ENCODE measurements around the gene PHF21B. TPM values are rescaled to one million over a fixed set of nuclear protein-coding genes. Genes with fewer than 3 reads are reported as not detected.

The PHF21B gene
- total RNA-seq, 2 experiments from 2014 or later, result not detected

DNA sequence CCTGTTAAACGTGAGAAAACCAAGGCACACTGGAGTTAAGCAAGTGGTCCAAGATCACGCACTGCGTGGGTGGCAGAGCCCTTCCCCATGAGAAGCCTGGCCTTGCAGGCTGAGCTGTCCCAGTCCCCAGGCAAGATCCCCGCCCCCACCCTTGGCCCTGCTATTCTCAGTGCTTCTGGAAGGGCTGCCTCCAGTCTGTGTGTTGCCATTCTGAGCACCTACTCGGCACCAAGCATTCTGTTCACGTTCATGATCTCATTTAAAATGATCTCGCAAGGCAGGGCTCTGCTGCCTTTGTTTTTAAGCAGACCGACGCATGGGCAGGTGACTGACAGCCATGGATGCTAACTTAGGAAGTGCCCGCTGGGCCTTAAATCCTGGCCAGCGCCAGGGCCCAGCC is 62.8 kb downstream of the PHF21B start:
- H3K9me3 Mint-ChIP-seq, result no peaks in the 10 kb centered on the region
- no peak for DNase-seq
- H3K4me3 Mint-ChIP-seq, result no peak overlapping the region
- no peaks in the 10 kb centered on the region for H3K36me3 Mint-ChIP-seq (ENCODE audit: low read depth)
- intact Hi-C loops (cut with micrococcal nuclease), result no loop called here
- no peaks in the 10 kb centered on the region for H3K27me3 Mint-ChIP-seq (ENCODE audit: low read depth)
- no peak overlapping the region for H3K27ac Mint-ChIP-seq
- H3K4me1 Mint-ChIP-seq (ENCODE audit: low read depth), result no peaks in the 10 kb centered on the region
- CTCF ChIA-PET, result no interaction called here

DNA sequence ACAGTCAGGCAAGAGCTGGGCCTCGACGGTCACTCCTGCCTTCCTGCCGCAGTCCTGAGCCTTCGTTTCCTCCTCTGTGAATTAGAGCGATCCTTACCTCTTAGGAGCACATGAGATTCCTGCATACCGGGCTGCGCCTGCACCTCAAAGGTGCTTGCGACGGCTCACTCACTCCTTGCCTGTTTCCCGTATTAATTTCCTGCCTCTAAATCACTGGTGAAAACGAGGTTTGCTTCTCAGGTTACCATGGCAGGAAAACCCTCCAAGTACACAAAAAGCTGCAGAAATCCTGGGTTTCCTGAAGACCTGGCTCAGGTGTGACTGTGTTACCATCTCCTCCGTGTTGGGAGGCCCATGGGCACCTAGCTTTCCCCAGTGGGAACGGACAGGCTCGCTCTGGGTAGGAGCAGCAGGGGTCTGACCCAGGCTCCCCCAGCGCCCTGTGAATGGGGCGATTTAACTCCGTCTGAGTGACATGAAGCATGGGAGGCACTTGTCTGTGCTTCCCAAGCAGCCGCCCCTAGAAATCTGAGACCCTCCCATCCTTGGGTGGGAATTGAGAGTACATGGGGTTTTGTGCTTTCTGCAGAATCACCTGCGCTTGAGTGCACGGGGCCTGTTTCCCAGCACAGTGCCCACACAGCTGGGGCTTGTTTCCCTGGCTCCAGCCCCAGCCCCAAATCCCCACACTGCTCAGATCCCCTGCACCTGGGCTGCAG is 64.8 kb downstream of the PHF21B start:
- H3K27ac Mint-ChIP-seq, result no peak overlapping the region
- no peaks in the 10 kb centered on the region for H3K9me3 Mint-ChIP-seq
- intact Hi-C loops (cut with micrococcal nuclease), result no loop called here
- CTCF ChIA-PET, result no interaction called here
- no peak for DNase-seq
- H3K36me3 Mint-ChIP-seq (ENCODE audit: low read depth), result no peaks in the 10 kb centered on the region
- no peaks in the 10 kb centered on the region for H3K27me3 Mint-ChIP-seq (ENCODE audit: low read depth)
- H3K4me1 Mint-ChIP-seq (ENCODE audit: low read depth), result no peaks in the 10 kb centered on the region
- no peak overlapping the region for H3K4me3 Mint-ChIP-seq

DNA sequence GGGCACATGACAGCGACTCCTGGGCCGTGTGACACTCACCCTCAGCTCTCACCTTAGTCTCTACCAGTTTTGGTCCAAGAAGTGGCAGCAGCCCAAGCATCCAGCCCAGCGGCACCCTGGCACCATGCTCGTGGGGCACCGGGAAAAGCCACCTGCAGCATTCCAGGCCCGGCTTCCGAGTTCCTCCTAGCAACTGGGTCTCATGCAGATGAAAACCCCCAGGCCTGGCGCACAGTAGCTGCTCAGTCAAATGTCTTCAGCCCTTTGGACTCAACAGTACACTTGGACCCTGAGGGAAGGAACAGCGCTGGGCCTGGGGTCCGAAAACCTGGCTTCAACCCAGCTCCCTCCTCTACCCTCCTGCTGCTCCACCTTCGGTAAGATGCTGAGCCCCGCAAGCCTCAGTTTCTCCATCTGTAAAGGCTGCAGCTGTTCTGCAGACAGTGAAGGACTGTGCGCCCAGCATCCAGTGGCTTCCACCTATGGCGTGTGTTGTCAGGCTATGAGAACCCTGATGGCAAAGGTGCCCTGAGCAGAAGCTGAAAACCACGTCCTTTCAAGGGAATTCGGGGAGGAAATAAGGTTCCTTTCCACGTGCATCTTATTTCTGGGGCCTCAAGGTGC is 66.0 kb downstream of the PHF21B start:
- Mint-ChIP-seq H3K27ac (no peak overlapping the region), H3K27me3 (ENCODE audit: low read depth) (peaks cover 2% of the 10 kb centered on the region), H3K4me1 (ENCODE audit: low read depth) (no peaks in the 10 kb centered on the region), H3K9me3 (no peaks in the 10 kb centered on the region), H3K36me3 (ENCODE audit: low read depth) (no peaks in the 10 kb centered on the region), H3K4me3 (no peak overlapping the region)
- DNase-seq, result no peak
- intact Hi-C loops (cut with micrococcal nuclease), result no loop called here
- CTCF ChIA-PET, result no interaction called here

DNA sequence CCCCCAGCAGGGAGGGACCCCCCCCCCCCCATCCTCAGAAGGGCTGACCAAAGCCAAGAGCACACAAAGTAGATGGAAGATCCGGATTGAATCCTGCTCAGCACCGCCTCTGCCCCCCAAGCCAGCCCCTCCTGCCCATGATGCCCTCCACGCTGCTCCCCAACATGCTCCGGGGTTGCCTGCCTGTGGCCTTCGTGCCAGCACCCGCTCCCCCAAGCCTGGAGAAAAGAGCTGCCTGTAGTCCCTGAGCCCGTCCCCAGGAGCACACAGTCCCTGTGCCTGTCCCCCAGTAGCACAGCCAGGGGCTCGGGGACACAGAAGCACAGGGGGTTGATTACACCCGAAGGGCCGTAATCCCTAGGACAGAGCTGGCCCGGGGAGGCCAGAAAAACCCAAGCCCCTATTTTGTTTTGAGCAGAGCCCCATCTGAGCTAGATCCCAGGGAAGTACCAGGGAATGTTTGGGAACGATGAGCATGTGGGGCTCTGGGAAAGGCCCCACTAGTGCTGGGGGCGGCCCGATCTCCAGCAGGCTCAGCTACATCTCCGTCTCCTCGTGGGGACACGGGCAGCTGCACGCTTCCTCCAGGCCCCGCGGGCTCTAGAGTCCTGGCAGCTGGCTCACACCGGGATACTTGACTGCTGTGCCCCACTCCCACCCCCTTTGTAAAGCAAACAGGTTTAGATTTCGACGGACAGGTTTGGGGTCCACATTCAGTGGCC is 66.7 kb downstream of the PHF21B start:
- no peaks in the 10 kb centered on the region for H3K9me3 Mint-ChIP-seq
- H3K27ac Mint-ChIP-seq, result no peak overlapping the region
- H3K27me3 Mint-ChIP-seq (ENCODE audit: low read depth), result peaks cover 2% of the 10 kb centered on the region
- CTCF ChIA-PET, result no interaction called here
- intact Hi-C loops (cut with micrococcal nuclease), result no loop called here
- no peaks in the 10 kb centered on the region for H3K4me1 Mint-ChIP-seq (ENCODE audit: low read depth)
- H3K36me3 Mint-ChIP-seq (ENCODE audit: low read depth), result no peaks in the 10 kb centered on the region
- H3K4me3 Mint-ChIP-seq, result no peak overlapping the region
- no peak for DNase-seq

DNA sequence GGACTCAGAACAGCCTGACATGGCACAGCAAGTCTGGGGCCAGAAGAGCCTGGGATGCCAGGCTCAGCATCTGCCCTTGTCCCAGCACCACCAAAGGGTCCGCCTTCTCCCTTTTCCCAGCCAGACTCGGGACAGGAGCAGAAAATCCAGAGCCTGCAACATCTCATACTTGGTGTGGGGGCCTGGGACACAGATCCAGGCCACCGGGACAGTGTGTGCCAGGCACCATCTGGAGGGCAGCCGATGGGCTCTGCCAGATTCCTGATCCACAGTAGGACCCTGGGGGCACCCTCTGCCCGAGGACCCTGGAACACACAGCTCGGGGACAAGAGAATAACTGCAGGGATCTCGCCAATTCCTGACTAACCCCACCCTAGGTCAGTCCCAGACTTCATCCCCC is 67.7 kb downstream of the PHF21B start:
- CTCF ChIA-PET, result no interaction called here
- no peaks in the 10 kb centered on the region for H3K9me3 Mint-ChIP-seq
- H3K36me3 Mint-ChIP-seq (ENCODE audit: low read depth), result no peaks in the 10 kb centered on the region
- H3K4me3 Mint-ChIP-seq, result no peak overlapping the region
- H3K27me3 Mint-ChIP-seq (ENCODE audit: low read depth), result peaks cover 2% of the 10 kb centered on the region
- no peak for DNase-seq
- intact Hi-C loops (cut with micrococcal nuclease), result no loop called here
- H3K4me1 Mint-ChIP-seq (ENCODE audit: low read depth), result no peaks in the 10 kb centered on the region
- H3K27ac Mint-ChIP-seq, result no peak overlapping the region

DNA sequence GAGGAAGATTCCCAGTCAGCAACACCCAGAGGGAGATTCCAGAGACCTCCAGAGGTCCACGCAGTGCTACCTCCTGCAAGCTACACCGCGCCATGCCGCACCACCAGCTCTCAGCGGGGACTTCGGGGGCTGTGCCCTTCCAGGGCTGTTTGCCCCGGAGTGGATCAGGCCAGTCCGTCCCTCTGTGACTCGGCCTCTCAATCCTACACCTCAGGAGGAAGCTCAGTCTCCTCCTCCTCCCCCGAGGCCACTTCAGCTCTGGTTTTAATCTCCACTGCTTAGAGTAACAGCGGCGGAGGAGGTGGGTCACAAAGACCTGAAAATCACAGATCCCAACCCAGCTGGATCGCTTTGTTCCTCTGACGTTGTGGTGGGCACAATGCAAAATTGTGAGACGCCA is 68.6 kb downstream of the PHF21B start:
- H3K27me3 Mint-ChIP-seq (ENCODE audit: low read depth), result peaks cover 2% of the 10 kb centered on the region
- CTCF ChIA-PET, result no interaction called here
- no peaks in the 10 kb centered on the region for H3K36me3 Mint-ChIP-seq (ENCODE audit: low read depth)
- no peak overlapping the region for H3K4me3 Mint-ChIP-seq
- intact Hi-C loops (cut with micrococcal nuclease), result no loop called here
- no peaks in the 10 kb centered on the region for H3K4me1 Mint-ChIP-seq (ENCODE audit: low read depth)
- H3K27ac Mint-ChIP-seq, result no peak overlapping the region
- no peak for DNase-seq
- no peaks in the 10 kb centered on the region for H3K9me3 Mint-ChIP-seq

DNA sequence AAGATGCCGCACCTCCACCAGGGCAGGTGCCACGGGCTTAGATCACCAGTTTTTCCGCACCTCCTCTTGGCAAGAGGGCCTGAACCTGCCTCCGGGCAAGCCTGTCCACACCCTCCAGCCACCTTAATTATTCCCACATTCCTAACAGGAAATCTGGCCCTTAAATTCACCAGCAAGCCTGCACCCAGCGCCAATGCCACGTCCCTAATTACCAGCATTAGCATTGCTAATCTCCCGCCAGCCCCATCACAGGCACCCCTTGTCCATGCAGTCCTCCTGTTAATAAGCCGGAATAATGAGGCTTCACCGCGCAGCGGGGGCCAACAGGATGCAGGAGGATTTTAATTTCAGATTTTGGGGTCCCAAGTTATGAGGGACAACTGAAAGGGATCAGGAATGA is 69.7 kb downstream of the PHF21B start:
- no peak overlapping the region for H3K27ac Mint-ChIP-seq
- CTCF ChIA-PET, result no interaction called here
- H3K9me3 Mint-ChIP-seq, result no peaks in the 10 kb centered on the region
- no peaks in the 10 kb centered on the region for H3K4me1 Mint-ChIP-seq (ENCODE audit: low read depth)
- peaks cover 2% of the 10 kb centered on the region for H3K27me3 Mint-ChIP-seq (ENCODE audit: low read depth)
- intact Hi-C loops (cut with micrococcal nuclease), result no loop called here
- DNase-seq, result no peak
- no peaks in the 10 kb centered on the region for H3K36me3 Mint-ChIP-seq (ENCODE audit: low read depth)
- H3K4me3 Mint-ChIP-seq, result no peak overlapping the region

DNA sequence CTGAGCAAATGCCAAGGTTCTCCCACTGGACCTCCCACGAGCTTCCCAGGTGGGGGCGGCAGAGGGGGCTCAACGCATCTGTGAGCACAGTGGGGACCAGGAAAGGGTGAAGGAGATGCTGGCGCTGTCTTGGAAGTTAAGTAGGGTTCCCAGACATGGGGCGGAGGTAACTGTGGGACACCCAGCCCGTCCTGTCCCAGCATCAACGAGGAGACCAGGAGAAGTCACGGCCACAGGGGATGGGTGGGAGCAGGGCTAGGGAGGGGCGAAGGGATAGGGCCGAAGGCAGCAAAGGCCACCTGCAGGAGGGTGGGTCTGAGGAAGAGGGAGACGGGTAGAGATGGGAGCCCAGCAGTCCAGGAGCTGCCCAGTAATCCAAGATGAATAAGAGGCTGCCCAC is 70.4 kb downstream of the PHF21B start:
- no peaks in the 10 kb centered on the region for H3K36me3 Mint-ChIP-seq (ENCODE audit: low read depth)

DNA sequence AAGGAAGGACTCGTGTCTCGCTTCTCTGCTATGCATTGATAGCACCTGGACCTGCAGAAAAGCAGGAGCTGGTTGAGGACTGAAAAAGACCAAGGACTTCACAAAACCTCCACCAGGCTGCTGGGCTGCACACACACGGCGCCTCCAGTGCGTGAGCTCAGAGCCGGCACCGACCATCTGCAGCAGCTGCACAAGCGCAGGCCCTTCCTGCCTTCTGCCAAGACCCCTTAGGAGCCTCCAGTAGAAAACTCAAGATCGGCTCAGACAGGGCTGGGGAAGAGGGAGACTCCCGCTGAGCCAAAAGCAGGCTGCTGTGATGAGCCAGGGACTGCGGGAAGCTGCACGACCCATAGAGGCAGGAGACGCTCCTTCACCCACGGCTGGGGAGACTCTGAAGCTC is 70.9 kb downstream of the PHF21B start:
- Mint-ChIP-seq H3K36me3 (ENCODE audit: low read depth) (no peaks in the 10 kb centered on the region), H3K27me3 (ENCODE audit: low read depth) (peaks cover 2% of the 10 kb centered on the region), H3K4me1 (ENCODE audit: low read depth) (no peaks in the 10 kb centered on the region), H3K9me3 (no peaks in the 10 kb centered on the region), H3K4me3 (no peak overlapping the region), H3K27ac (no peak overlapping the region)
- CTCF ChIA-PET, result no interaction called here
- DNase-seq, result no peak
- intact Hi-C loops (cut with micrococcal nuclease), result no loop called here

More for the DNA sequence above, 70.4 kb downstream of the PHF21B start:
- Mint-ChIP-seq H3K27me3 (ENCODE audit: low read depth) (peaks cover 2% of the 10 kb centered on the region), H3K4me3 (no peak overlapping the region), H3K9me3 (no peaks in the 10 kb centered on the region), H3K27ac (no peak overlapping the region), H3K4me1 (ENCODE audit: low read depth) (no peaks in the 10 kb centered on the region)
- DNase-seq, result no peak
- intact Hi-C loops (cut with micrococcal nuclease), result no loop called here
- CTCF ChIA-PET, result no interaction called here

DNA sequence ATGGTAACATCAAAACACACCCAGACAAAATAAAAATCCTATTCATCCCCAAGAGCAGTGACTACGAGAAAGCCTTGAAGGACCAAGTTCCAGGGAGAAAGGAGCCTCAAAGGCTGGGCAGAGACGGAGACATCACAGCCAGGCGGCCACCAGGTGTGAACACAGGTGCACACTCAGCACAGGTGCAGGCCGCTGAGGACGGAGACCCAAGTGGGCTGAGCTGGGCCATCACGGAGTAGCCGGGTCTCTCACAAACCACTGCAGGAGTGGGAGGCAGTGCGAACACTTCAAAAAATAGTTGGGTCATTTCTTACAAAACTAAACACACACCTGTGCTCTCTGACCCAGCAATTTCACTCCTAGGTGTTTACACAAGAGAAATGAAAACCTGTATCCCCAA is 72.6 kb downstream of the PHF21B start:
- no peaks in the 10 kb centered on the region for H3K4me1 Mint-ChIP-seq (ENCODE audit: low read depth)
- DNase-seq, result no peak
- H3K9me3 Mint-ChIP-seq, result no peaks in the 10 kb centered on the region
- CTCF ChIA-PET, result no interaction called here
- H3K27me3 Mint-ChIP-seq (ENCODE audit: low read depth), result peaks cover 2% of the 10 kb centered on the region
- no peaks in the 10 kb centered on the region for H3K36me3 Mint-ChIP-seq (ENCODE audit: low read depth)
- H3K4me3 Mint-ChIP-seq, result no peak overlapping the region
- intact Hi-C loops (cut with micrococcal nuclease), result no loop called here
- H3K27ac Mint-ChIP-seq, result no peak overlapping the region

DNA sequence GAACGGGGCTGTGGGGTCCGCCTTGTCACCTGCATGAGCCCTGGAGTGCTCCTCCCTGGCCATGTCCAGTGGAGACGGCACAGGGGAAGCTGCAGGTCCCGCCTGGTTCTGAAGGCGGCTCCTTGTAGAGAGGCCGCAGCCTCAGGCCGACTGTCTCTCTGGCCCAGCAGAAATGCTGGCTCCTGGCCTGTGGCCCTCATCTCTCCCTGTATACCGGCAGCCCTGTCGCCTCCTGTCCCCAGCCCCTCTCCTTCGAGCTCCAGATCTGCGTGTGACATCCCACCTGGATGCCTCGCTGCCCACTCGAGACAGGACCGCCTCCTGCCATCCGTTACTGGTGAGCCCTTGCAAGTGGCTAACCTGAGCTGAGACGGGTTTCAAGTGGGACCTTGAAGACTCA is 73.6 kb downstream of the PHF21B start:
- H3K27ac Mint-ChIP-seq, result no peak overlapping the region
- H3K27me3 Mint-ChIP-seq (ENCODE audit: low read depth), result peaks cover 2% of the 10 kb centered on the region
- no peaks in the 10 kb centered on the region for H3K4me1 Mint-ChIP-seq (ENCODE audit: low read depth)
- no peaks in the 10 kb centered on the region for H3K36me3 Mint-ChIP-seq (ENCODE audit: low read depth)
- no peak overlapping the region for H3K4me3 Mint-ChIP-seq
- DNase-seq, result no peak
- CTCF ChIA-PET, result interaction anchor here (0.9 kb wide), 1 partner anchor 115 kb away, joined by 6 read pairs; no protein-coding TSS in a partner anchor
- intact Hi-C loops (cut with micrococcal nuclease), result no loop called here
- H3K9me3 Mint-ChIP-seq, result no peaks in the 10 kb centered on the region

DNA sequence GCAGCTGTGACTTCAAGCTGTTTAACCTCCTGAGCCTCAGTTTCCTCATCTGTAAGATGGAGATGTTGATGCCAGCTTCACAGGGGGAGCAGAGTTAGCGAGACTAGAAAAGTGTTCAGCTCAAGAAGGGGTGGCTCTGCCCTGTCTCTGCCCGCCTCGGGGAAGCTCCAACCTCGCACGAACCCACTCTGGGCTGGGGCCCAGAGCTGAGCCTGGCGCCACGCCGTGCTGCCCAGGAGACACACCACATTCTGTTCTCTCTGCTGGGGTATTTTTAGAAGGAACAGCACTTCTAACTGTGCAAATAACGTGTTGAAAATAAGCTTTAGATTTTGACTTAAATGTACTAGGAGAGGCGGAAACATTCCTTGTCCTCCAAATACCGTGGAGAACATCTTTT is 74.1 kb downstream of the PHF21B start:
- intact Hi-C loops (cut with micrococcal nuclease), result no loop called here
- no peak overlapping the region for H3K27ac Mint-ChIP-seq
- DNase-seq, result no peak
- peaks cover 2% of the 10 kb centered on the region for H3K27me3 Mint-ChIP-seq (ENCODE audit: low read depth)
- no peaks in the 10 kb centered on the region for H3K36me3 Mint-ChIP-seq (ENCODE audit: low read depth)
- H3K4me1 Mint-ChIP-seq (ENCODE audit: low read depth), result no peaks in the 10 kb centered on the region
- no peak overlapping the region for H3K4me3 Mint-ChIP-seq
- CTCF ChIA-PET, result interaction anchor here (0.9 to 1.1 kb wide), 2 partner anchors 108 to 115 kb away, joined by 3 to 6 read pairs; no protein-coding TSS in a partner anchor
- no peaks in the 10 kb centered on the region for H3K9me3 Mint-ChIP-seq

DNA sequence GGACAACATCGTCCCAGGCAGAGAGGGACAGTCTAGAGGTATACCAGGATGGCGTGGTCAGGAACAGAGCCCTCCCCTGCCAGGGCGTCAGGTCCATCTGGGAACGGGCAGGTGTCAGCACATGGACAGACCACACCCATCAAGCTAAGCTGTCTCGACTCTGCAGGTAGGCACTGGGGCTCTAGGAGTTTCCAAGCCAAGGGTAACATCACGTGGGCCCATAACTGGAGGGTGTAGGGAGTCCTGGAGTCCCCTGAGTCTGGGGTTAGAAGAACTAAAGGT is 75.4 kb downstream of the PHF21B start:
- Mint-ChIP-seq H3K36me3 (ENCODE audit: low read depth) (no peaks in the 10 kb centered on the region), H3K27me3 (ENCODE audit: low read depth) (no peaks in the 10 kb centered on the region), H3K27ac (no peak overlapping the region), H3K4me3 (no peak overlapping the region), H3K9me3 (no peaks in the 10 kb centered on the region), H3K4me1 (ENCODE audit: low read depth) (no peaks in the 10 kb centered on the region)
- CTCF ChIA-PET, result no interaction called here
- intact Hi-C loops (cut with micrococcal nuclease), result no loop called here
- no peak for DNase-seq

All from activated naive CD4-positive, alpha-beta T cell treated with anti-CD3 and anti-CD28 coated beads for 36 hours (primary cell).